OCI-LY3 (cell line): ENCODE results near the gene ABCA4.

Experiments
- H2AFZ ChIP-seq: fragments of 200-600, 300-600 bp; shearing (Covaris generic); 2 replicates; pipeline ENCODE4 v1.6.0; 2014; ENCODE audit warnings: antibody characterized with exemption, low read depth, low read length
- H3K27ac ChIP-seq: fragments of 200-600, 300-600 bp; sonication (generic); 2 replicates; pipeline ENCODE4 v1.5.1; 2014; ENCODE audit warnings: mild to moderate bottlenecking, low read length, moderate library complexity, mixed read lengths
- H3K27me3 ChIP-seq: fragments of 200-600, 300-600 bp; sonication (generic); 2 replicates; pipeline ENCODE4 v1.6.1; 2014; ENCODE audit warnings: low read depth, low read length, mixed read lengths
- H3K36me3 ChIP-seq: fragments of 200-600, 300-600 bp; sonication (generic); replicated peaks from 2 replicates; pipeline ENCODE3; 2014; ENCODE audit warnings: low read depth, low read length, mixed read lengths
- H3K4me1 ChIP-seq: fragments of 300-600, 200-600 bp; sonication (generic); 2 replicates; pipeline ENCODE4 v1.6.1; 2014; ENCODE audit warnings: low read length, mixed read lengths
- H3K4me2 ChIP-seq: fragments of 200-600, 300-600 bp; sonication (generic); 2 replicates; pipeline ENCODE4 v1.6.1; 2014; ENCODE audit warnings: low read length, mixed read lengths
- H3K4me3 ChIP-seq: fragments of 300-600, 200-600 bp; sonication (generic); 2 replicates; pipeline ENCODE4 v1.5.1; 2014; ENCODE audit warnings: antibody characterized with exemption, mild to moderate bottlenecking, low read length, moderate library complexity
- H3K79me2 ChIP-seq: fragments of 300-600, 200-600 bp; shearing (Covaris generic); 2 replicates; pipeline ENCODE4 v1.6.1; 2014; ENCODE audit warnings: mild to moderate bottlenecking, low read length, mixed read lengths
- H3K9ac ChIP-seq: fragments of 300-600, 200-600 bp; shearing (Covaris generic); 2 replicates; pipeline ENCODE4 v1.6.0; 2014; ENCODE audit warnings: mild to moderate bottlenecking, low read length, moderate library complexity
- H3K9me3 ChIP-seq: fragments of 200-600, 300-600 bp; shearing (Covaris generic); 2 replicates; pipeline ENCODE4 v1.6.1; 2014; ENCODE audit warnings: low read length, mixed read lengths; ENCODE audit not compliant: insufficient read depth
- H4K20me1 ChIP-seq: fragments of 200-600, 300-600 bp; sonication (generic); 2 replicates; pipeline ENCODE4 v1.6.1; 2016; ENCODE audit warnings: low read length, mixed read lengths; ENCODE audit not compliant: insufficient read depth
- CTCF ChIP-seq: fragments of 200-600, 300-600 bp; sonication (generic); IDR thresholded peaks from 2 replicates; pipeline ENCODE4 v1.5.1; 2014; ENCODE audit warnings: antibody characterized with exemption, low read length, low read depth
- EZH2phosphoT487 ChIP-seq: fragments of 200-600 bp; shearing (Covaris generic); IDR thresholded peaks from 2 replicates; pipeline ENCODE4 v1.6.1; 2018; ENCODE audit warnings: antibody characterized with exemption, mixed run types, low read depth

Gene ABCA4

DNA sequence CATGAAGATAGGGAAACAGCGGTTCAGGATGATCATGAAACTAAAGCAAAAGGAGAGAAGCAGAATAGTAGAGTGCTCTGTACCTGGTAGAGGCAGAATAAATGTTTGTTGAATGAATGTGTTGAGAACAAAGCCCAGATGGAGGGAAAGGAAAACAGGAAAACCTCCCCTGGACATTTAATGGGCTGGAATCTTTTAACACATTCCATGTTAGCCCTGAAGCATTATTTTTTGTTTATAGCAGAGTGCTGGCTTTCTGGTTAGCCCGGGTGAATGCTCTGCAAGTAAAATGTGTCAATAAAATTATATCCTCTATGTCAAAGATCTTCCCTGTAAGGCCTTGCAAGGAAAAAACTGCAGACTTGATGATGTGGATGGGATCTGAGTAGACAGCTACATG lies 60.2 kb downstream of the ABCA4 start:
- no peak overlapping the region for H2AFZ ChIP-seq
- H3K27ac ChIP-seq, result no peak overlapping the region
- no peaks in the 10 kb centered on the region for H3K79me2 ChIP-seq
- H4K20me1 ChIP-seq, result no peaks in the 10 kb centered on the region
- no peak overlapping the region for H3K4me2 ChIP-seq
- no peak overlapping the region for H3K9ac ChIP-seq
- no peak overlapping the region for H3K4me3 ChIP-seq
- H3K27me3 ChIP-seq, result peaks cover 25% of the 10 kb centered on the region
- TF ChIP-seq EZH2phosphoT487 (no peak), CTCF (no peak)
- no peaks in the 10 kb centered on the region for H3K36me3 ChIP-seq
- no peaks in the 10 kb centered on the region for H3K9me3 ChIP-seq
- H3K4me1 ChIP-seq, result no peaks in the 10 kb centered on the region

GRCh38 chr1:94058766-94059165 lies 62.2 kb downstream of the ABCA4 start:
- no peaks in the 10 kb centered on the region for H3K36me3 ChIP-seq
- H3K27ac ChIP-seq, result no peak overlapping the region
- H2AFZ ChIP-seq, result no peak overlapping the region
- TF ChIP-seq CTCF, result no peak
- no peak for TF ChIP-seq EZH2phosphoT487
- no peaks in the 10 kb centered on the region for H4K20me1 ChIP-seq
- H3K9ac ChIP-seq, result no peak overlapping the region
- H3K27me3 ChIP-seq, result peaks cover 33% of the 10 kb centered on the region
- no peak overlapping the region for H3K4me2 ChIP-seq
- H3K4me1 ChIP-seq, result no peaks in the 10 kb centered on the region
- no peak overlapping the region for H3K4me3 ChIP-seq
- no peaks in the 10 kb centered on the region for H3K79me2 ChIP-seq
- H3K9me3 ChIP-seq, result no peaks in the 10 kb centered on the region

DNA sequence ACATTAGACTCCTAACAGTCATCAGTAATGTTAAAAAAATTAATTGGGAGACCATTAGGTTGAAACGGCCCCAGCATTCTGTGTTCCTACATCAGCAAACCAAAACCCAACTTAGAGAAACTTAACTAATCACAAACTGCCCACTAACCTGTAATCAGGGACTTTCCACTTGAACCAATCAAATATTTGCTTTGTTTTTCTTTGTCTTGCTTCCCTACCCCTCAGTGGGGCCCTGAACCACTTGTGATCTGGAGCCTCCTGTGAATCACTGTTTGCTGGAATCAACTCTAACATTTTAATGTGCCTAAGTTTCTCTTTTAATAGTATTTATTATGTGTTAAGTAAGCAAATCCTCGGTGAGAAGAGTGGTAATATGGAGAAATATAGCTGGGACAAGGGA lies 64.0 kb downstream of the ABCA4 start:
- Histone ChIP-seq H3K9ac (no peak overlapping the region), H3K4me3 (no peak overlapping the region), H3K36me3 (no peaks in the 10 kb centered on the region), H3K27me3 (peaks cover 29% of the 10 kb centered on the region), H2AFZ (no peak overlapping the region), H4K20me1 (no peaks in the 10 kb centered on the region), H3K27ac (no peak overlapping the region), H3K9me3 (no peaks in the 10 kb centered on the region), H3K4me1 (no peaks in the 10 kb centered on the region), H3K4me2 (no peak overlapping the region), H3K79me2 (no peaks in the 10 kb centered on the region)
- no peak for TF ChIP-seq CTCF
- TF ChIP-seq EZH2phosphoT487, result no peak

- Histone ChIP-seq H3K36me3 (no peaks in the 10 kb centered on the region), H3K9ac (no peak overlapping the region), H3K27me3 (peaks cover 34% of the 10 kb centered on the region), H4K20me1 (no peaks in the 10 kb centered on the region), H3K9me3 (no peaks in the 10 kb centered on the region), H3K79me2 (no peaks in the 10 kb centered on the region), H3K27ac (no peak overlapping the region), H2AFZ (no peak overlapping the region), H3K4me1 (no peaks in the 10 kb centered on the region), H3K4me3 (no peak overlapping the region), H3K4me2 (no peak overlapping the region)
- TF ChIP-seq EZH2phosphoT487 (no peak), CTCF (no peak)
These were observed 64.8 kb downstream of the ABCA4 start for GRCh38 chr1:94056171-94056570.
